ENCODE measurements around the gene FAM171A2.

DNA sequence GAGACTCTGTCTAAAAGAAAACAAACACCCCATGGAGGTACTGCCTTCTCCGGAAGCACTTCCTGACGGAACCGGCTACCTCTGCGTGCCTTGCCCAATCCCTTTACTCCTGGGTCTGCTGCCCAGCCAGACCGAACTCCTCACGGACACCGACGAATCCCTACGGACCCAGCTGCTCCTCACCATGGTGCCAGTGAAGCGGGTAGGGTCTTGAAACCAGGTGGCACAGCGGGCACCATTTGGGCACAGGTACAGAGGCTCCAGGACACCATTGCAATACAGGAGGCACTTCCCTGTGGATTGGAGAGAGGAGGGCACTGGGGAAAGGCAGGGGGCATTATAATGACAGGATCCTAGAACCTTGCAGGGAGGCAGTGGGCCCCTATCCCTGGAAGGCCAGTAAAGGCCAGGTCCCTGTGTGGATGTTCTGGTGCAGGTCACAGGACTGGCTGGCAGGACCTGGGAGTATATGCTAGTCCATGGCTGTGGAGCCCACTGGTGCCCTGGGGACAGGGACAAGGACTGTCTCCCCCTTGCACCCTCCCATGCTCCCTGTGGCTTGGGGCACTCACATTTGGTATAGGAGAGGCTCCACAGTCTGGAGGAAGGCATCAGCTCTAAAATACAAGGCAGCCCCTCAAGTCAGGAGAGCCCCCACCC is 41.3 kb downstream of the FAM171A2 start:
- TF ChIP-seq EP300 (IDR thresholded peaks at IDR 0.05; ENCODE audit: borderline replicate concordance in 1 of 2, control insufficient read depth in 1 of 2, low read depth in 2 of 2, low read length in 2 of 2): no peak
- TF ChIP-seq, protein P1, sequence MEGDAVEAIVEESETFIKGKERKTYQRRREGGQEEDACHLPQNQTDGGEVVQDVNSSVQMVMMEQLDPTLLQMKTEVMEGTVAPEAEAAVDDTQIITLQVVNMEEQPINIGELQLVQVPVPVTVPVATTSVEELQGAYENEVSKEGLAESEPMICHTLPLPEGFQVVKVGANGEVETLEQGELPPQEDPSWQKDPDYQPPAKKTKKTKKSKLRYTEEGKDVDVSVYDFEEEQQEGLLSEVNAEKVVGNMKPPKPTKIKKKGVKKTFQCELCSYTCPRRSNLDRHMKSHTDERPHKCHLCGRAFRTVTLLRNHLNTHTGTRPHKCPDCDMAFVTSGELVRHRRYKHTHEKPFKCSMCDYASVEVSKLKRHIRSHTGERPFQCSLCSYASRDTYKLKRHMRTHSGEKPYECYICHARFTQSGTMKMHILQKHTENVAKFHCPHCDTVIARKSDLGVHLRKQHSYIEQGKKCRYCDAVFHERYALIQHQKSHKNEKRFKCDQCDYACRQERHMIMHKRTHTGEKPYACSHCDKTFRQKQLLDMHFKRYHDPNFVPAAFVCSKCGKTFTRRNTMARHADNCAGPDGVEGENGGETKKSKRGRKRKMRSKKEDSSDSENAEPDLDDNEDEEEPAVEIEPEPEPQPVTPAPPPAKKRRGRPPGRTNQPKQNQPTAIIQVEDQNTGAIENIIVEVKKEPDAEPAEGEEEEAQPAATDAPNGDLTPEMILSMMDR (IDR thresholded peaks at IDR 0.05 in 2 of 3, conservative IDR thresholded peaks at IDR 0.05 in 1 of 3; ENCODE audit: control insufficient read depth in 2 of 3, extremely low read depth in 1 of 3, insufficient read depth in 1 of 3, low read depth in 3 of 3, low read length in 3 of 3): no peak
- TF ChIP-seq POLR2AphosphoS5 (IDR thresholded peaks at IDR 0.05; ENCODE audit: low read length): no peak
- TF ChIP-seq, protein P2, sequence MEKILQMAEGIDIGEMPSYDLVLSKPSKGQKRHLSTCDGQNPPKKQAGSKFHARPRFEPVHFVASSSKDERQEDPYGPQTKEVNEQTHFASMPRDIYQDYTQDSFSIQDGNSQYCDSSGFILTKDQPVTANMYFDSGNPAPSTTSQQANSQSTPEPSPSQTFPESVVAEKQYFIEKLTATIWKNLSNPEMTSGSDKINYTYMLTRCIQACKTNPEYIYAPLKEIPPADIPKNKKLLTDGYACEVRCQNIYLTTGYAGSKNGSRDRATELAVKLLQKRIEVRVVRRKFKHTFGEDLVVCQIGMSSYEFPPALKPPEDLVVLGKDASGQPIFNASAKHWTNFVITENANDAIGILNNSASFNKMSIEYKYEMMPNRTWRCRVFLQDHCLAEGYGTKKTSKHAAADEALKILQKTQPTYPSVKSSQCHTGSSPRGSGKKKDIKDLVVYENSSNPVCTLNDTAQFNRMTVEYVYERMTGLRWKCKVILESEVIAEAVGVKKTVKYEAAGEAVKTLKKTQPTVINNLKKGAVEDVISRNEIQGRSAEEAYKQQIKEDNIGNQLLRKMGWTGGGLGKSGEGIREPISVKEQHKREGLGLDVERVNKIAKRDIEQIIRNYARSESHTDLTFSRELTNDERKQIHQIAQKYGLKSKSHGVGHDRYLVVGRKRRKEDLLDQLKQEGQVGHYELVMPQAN (conservative IDR thresholded peaks at IDR 0.05): no peak
- TF ChIP-seq RFX5 (IDR thresholded peaks at IDR 0.05; ENCODE audit: low read depth, low read length): no peak
- TF ChIP-seq NR2C2 (IDR thresholded peaks at IDR 0.05; ENCODE audit: borderline replicate concordance, control insufficient read depth, insufficient read length, low read depth): no peak
- TF ChIP-seq RELA (IDR thresholded peaks at IDR 0.05; ENCODE audit: borderline replicate concordance, partially characterized antibody): no peak
- TF ChIP-seq FOXM1 (IDR thresholded peaks at IDR 0.05; ENCODE audit: low read depth, low read length): no peak
